ENCODE results near the gene SLC5A10. TPM values are rescaled to one million over a fixed set of nuclear protein-coding genes. Genes with fewer than 3 reads are reported as not detected.
"Not testable (repeated sequence)": the region's sequence is repeated elsewhere in the genome, so short reads cannot be mapped to it uniquely, and the experiment has no call there.

SLC5A10 gene
- total RNA-seq, 4 donors from 2014 or later = 0.40 to 0.76 (median 0.53) TPM; not detected in 1

DNA sequence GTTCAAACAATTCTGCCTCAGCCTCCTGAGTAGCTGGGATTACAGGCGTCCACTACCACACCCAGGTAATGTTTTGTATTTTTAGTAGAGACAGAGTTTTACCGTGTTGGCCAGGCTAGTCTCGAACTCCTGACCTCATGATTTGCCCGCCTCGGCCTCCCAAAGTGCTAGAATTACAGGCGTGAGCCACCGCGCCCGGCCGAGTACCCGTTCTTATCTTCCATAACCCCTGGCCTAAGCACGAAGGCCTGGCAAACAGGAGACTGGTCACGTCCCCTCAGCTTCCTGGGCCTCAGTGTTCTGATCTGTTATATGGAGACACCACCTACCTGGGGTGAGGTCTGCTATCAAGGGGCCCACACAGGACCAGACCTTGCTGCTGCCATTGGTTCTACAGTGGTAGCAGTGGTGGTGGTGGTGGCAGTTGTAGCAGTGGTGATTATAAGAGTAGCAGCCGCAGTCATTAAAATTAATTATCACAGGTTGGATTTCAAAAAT lies 1.3 kb downstream of the SLC5A10 start:
- Histone ChIP-seq H3K27ac (no peak overlapping the region), H3K36me3 (no peaks in the 10 kb centered on the region), H3K27me3 (peaks cover 0 to 11% (median 0%) of the 10 kb centered on the region in 4 donors), H3K4me3 (no peak overlapping the region), H3K9me3 (no peaks in the 10 kb centered on the region), H3K4me1 (peaks cover 0 to 16% (median 3%) of the 10 kb centered on the region in 3 donors)
- intact Hi-C loops (cut with DNase I) = no loop called here
- WGBS, 2 donors = 79 to 94% methylated on average over 7 to 10 of the region's 14 CpGs
- DNase-seq = no peak
- TF ChIP-seq POLR2A (IDR thresholded peaks at IDR 0.05) = no peak
- TF ChIP-seq CTCF (IDR thresholded peaks at IDR 0.05) = no peak

DNA sequence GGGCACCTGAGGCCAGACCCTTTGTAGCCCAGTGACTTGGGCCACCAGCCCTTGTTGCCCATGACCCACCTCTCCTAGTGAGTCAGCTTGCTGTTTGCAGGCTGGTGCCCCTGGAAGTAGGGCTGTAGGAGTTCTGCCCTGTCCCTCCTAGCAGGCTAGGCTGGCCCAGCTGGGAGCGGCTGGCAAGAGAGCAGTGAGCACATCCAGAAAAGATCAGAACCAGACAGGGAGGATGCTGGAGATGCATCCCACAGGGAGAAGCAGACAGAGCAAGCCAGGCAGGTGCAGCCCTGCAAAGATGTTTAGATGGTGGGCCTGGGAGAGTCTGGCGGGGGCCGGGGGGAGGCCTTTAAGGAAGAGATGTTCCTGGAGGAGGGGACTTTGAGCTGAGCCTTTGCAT lies 2.4 kb downstream of the SLC5A10 start:
- TF ChIP-seq POLR2A (IDR thresholded peaks at IDR 0.05) = no peak
- TF ChIP-seq CTCF (IDR thresholded peaks at IDR 0.05) = no peak
- no peak for DNase-seq
- WGBS, 2 donors = 90 to 100% methylated on average over 2 to 3 of the region's 3 CpGs
- no peaks in the 10 kb centered on the region for H3K36me3 ChIP-seq
- H3K27ac ChIP-seq = no peak overlapping the region
- intact Hi-C loops (cut with DNase I) = no loop called here
- no peaks in the 10 kb centered on the region for H3K9me3 ChIP-seq
- H3K27me3 ChIP-seq = peaks cover 0 to 5% (median 0%) of the 10 kb centered on the region in 4 donors
- H3K4me3 ChIP-seq = no peak overlapping the region
- peaks cover 0 to 16% (median 3%) of the 10 kb centered on the region in 3 donors for H3K4me1 ChIP-seq

DNA sequence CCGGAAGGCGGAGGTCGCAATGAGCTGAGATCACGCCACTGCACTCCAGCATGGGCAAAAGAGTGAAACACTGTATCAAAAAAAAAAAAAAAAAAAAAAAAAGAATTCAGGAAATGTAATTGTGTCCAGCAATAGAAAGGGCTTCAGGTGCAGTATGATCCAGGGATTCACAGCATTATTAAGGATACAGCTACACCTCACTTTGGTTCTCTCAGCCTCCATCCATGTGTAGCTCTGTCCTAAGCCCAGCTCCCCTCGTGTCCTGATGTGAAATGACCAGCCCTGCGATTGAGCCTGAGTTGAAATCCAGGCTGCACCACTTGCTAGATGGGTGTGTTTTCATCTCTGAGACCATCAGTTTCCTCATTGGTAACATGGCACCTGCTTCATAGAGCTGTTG lies 3.0 kb downstream of the SLC5A10 start:
- intact Hi-C loops (cut with DNase I) = no loop called here
- DNase-seq = no peak
- Histone ChIP-seq H3K4me3 (no peak overlapping the region), H3K27ac (no peak overlapping the region), H3K9me3 (no peaks in the 10 kb centered on the region), H3K4me1 (peaks cover 0 to 10% (median 3%) of the 10 kb centered on the region in 3 donors), H3K27me3 (peaks cover 0 to 5% (median 0%) of the 10 kb centered on the region in 4 donors), H3K36me3 (no peaks in the 10 kb centered on the region)
- TF ChIP-seq POLR2A (IDR thresholded peaks at IDR 0.05) (no peak), CTCF (IDR thresholded peaks at IDR 0.05) (no peak)
- 91 to 92% methylated on average over 6 of the region's 6 CpGs for WGBS, 2 donors

DNA sequence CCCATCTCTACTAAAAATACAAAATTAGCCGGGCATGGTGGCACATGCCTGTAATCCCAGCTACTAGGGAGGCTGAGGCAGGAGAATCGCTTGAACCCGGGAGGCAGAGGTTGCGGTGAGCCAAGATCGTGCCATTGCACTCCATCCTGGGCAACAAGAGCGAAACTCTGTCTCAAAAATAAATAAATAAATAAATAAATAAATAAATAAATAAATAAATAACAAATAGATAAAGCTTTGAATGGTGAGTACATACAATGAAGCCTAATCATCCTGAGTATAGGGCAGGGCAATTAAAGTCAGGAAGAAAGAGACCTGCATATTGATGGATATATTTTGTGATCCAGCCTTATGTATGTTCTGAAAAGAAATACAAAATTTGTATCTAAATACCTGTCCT lies 4.1 kb downstream of the SLC5A10 start:
- H3K4me3 ChIP-seq; H3K27ac ChIP-seq; H3K4me1 ChIP-seq; H3K9me3 ChIP-seq; H3K27me3 ChIP-seq; H3K36me3 ChIP-seq; DNase-seq; intact Hi-C loops (cut with DNase I): not testable (repeated sequence)
- 94 to 96% methylated on average over 6 of the region's 6 CpGs for WGBS, 2 donors

DNA sequence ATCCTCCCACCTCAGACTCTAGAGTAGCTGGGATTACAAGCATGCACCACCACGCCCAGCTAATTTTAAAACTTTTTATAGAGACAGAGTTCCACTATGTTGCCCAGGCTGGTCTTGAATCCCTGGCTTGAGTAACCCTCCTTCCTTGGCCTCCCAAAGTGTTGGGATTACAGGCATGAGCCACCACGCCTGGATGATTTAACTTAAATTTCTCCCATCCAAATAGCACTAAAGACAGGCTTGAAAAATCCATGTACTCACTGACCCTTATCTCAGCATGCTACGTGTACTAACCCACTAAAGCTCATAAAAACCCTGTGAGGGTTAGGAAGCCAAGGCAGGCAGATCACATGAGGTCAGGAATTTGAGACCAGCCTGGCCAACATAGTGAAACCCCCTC lies 4.6 kb downstream of the SLC5A10 start:
- TF ChIP-seq POLR2A (IDR thresholded peaks at IDR 0.05) (no peak), CTCF (IDR thresholded peaks at IDR 0.05) (no peak)
- Histone ChIP-seq H3K4me3 (no peak overlapping the region), H3K27ac (no peak overlapping the region), H3K4me1 (peaks cover 0 to 11% (median 11%) of the 10 kb centered on the region in 3 donors), H3K27me3 (no peaks in the 10 kb centered on the region), H3K9me3 (no peaks in the 10 kb centered on the region), H3K36me3 (no peaks in the 10 kb centered on the region)
- intact Hi-C loops (cut with DNase I) = no loop called here
- 91 to 100% methylated on average over 2 to 3 of the region's 3 CpGs for WGBS, 2 donors
- no peak for DNase-seq

DNA sequence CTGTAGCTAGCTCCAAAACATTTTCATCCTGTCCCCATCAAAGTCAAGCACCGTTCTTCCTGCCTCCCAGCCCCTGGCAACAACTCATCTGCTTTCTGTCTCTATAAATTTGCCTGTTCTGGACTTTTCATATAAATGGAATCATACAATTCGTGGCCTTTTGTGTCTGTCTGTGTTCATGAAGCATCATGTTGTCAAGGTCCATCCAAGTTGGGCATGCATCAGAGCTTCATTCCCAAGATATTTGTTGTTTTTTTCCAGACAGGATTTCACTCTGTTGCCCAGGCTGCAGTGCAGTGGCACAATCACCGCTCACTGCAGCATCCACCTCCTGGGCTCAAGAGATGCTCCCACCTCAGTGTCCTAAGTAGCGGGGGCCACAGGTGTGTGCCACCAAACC lies 5.9 kb downstream of the SLC5A10 start:
- intact Hi-C loops (cut with DNase I) = no loop called here
- TF ChIP-seq POLR2A (IDR thresholded peaks at IDR 0.05) = no peak
- TF ChIP-seq CTCF (IDR thresholded peaks at IDR 0.05) = no peak
- Histone ChIP-seq H3K4me1 (peaks cover 0 to 14% (median 11%) of the 10 kb centered on the region in 3 donors), H3K27ac (no peak overlapping the region), H3K4me3 (no peak overlapping the region), H3K27me3 (no peaks in the 10 kb centered on the region), H3K9me3 (no peaks in the 10 kb centered on the region), H3K36me3 (no peaks in the 10 kb centered on the region)
- 85 to 86% methylated on average over 4 of the region's 4 CpGs for WGBS, 2 donors
- DNase-seq = no peak

All from esophagus squamous epithelium (tissue), 5 donors.